GM21576 (cell line): ENCODE data around the gene LTBP1.
"Not testable (repeated sequence)": the region's sequence is repeated elsewhere in the genome, so short reads cannot be mapped to it uniquely, and the experiment has no call there.

Experiments used
- ATAC-seq: cut with Tn5 transposase; IDR thresholded peaks from one replicate; pipeline ENCODE4 v1.9.1; 2021; ENCODE audit warnings: mild to moderate bottlenecking, moderate library complexity; ENCODE audit not compliant: unreplicated experiment

LTBP1 gene

DNA sequence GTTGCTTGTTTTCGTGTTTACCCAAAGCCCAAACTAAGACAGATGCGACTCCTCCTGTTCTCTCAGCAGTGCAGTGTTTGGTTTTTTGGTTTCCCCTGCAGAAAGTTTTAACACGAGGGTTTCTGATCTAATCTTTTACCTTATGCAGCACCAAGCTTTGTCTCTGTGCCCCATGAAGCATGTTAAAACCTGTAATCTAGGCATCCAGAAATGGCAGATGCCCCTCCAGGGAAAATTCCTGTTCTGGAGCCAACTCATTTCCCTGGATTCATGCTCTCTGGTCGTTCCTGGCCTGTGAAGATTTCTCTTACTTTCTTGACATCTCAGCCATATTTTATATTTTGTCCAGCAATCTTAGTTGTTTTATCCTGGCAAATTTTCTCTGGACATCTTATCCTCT, 91.5 kb downstream of the LTBP1 start:
- ATAC-seq: no peak

DNA sequence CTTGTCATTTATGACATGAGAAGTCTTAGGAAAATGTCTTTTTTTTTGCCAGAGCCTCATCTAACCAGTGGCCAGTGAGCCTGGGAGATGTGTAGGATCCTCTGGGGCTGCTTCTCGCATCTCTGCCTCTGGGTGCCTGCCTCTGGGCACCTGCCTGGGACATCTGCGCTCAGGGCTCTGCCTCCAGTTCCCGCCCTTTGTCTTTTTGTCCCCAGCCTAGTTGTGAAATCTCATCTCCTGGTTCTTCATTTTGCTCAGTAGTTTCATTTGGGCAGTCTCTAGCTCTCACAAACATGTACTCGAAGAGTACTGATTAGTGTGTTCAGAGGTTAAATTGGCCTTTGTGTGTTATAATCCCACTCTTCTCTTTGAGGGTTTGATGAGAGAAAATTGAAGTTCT, 92.0 kb downstream of the LTBP1 start:
- no peak for ATAC-seq

- no peak for ATAC-seq
Observed at GRCh38 chr2:33040541-33040940, 93.8 kb downstream of the LTBP1 start.

GRCh38 chr2:33042265-33042664, 95.5 kb downstream of the LTBP1 start:
- ATAC-seq: no peak

- no peak for ATAC-seq
Observed at GRCh38 chr2:33042819-33043218, 96.1 kb downstream of the LTBP1 start.

- no peak for ATAC-seq
Observed at GRCh38 chr2:33047939-33048338, 101.2 kb downstream of the LTBP1 start.

- ATAC-seq: no peak
Observed at GRCh38 chr2:33051586-33052360, 105.0 kb downstream of the LTBP1 start.

DNA sequence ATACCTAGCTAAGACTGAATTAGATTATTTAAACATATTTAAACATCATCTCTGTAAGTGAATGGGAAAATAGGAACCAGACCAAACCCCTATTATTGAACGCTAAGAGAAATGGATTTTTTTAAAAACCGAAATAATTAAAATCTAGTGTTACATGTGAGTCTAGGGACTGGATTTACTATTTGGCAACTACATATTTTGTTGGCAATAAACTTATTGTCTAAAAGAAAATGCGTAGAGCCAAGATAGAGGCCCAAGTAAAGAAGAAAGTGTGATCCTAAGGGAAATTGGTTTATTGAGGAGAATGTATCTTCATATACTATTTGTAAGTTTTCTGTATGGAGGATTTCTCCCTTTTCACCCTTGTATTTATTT, 105.6 kb downstream of the LTBP1 start:
- no peak for ATAC-seq

- not testable (repeated sequence) for ATAC-seq
Observed at GRCh38 chr2:33052795-33053194, 106.0 kb downstream of the LTBP1 start.

DNA sequence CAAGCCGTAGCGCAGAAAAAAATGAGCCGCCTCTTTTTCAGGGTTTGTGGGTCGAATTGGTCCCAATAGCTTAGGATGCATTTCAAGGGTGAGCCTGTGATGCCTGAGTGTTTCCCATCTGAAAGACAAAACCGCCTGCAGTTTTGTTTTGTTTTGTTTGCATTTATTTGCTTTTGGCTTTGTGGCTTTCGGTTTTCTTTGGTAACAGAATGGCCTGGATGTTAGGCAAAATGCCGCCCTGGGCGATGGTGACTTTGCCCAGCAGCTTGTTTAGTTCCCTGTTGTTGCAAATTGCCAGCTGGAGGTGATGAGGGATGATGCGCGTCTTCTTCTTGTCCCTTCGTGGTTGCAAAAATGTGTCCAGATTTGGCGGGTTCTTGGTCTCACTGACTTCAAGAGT, 109.4 kb downstream of the LTBP1 start:
- no peak for ATAC-seq

GRCh38 chr2:33057307-33058028, 110.7 kb downstream of the LTBP1 start:
- not testable (repeated sequence) for ATAC-seq

DNA sequence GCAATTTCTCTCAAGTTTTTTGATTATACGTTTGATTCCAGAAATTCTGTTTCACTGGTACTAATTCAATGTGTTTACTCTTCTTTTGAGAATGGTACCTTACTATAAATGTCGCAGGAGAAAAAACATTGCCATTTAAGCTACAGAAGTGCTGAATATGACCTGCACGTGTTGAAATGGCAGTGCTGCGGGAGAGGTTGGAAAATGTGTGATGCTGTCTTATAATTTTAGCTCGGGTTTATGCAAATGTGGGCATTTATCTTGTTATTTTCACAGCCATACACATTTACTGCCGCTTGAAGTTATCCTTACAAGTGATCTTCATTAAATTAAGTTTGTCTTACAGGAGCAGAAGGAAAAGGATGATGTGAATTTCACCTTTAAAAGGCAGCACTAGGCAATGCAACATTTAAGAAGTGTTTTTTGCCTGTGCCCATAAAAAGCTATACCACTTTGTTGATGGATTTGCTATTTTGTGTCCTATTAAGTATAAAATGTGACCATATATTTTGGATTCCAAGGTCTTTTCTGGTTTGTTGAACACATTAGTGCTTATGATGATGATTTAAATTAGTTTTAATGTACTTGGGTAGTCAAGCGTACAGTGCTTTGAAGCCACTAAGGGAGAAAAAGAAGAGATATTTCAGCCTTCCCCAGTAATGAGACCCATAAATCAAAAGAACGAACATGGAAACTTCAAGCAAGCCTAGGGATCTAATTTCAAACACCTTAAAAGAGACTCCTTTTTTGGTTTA, 112.1 kb downstream of the LTBP1 start:
- ATAC-seq: no peak

- no peak for ATAC-seq
Observed at GRCh38 chr2:33059471-33060156, 112.9 kb downstream of the LTBP1 start.

DNA sequence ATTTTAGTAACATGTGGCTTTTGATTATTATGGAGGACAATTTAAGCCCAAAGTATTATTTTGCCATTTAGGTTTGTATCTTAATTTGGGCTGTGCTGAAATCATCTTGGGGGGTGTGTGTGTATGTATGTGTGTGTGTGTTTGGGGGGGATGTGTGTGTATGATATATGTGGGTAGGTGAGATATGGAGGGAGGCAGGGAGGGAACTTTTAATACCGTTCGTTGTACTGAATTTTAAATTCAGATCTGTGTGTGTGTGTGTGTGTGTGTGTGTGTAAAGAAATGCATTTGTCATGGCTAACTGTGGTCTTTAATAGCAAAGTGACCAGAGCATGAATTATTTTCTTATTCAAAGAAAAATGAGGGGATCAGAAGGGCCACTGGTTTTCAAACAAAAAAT, 113.7 kb downstream of the LTBP1 start:
- no peak for ATAC-seq

GRCh38 chr2:33062665-33063250, 116.0 kb downstream of the LTBP1 start:
- no peak for ATAC-seq

GRCh38 chr2:33064349-33064801, 117.6 kb downstream of the LTBP1 start:
- no peak for ATAC-seq

GRCh38 chr2:33067598-33067997, 120.8 kb downstream of the LTBP1 start:
- ATAC-seq: no peak

GRCh38 chr2:33068261-33068660, 121.5 kb downstream of the LTBP1 start:
- no peak for ATAC-seq

DNA sequence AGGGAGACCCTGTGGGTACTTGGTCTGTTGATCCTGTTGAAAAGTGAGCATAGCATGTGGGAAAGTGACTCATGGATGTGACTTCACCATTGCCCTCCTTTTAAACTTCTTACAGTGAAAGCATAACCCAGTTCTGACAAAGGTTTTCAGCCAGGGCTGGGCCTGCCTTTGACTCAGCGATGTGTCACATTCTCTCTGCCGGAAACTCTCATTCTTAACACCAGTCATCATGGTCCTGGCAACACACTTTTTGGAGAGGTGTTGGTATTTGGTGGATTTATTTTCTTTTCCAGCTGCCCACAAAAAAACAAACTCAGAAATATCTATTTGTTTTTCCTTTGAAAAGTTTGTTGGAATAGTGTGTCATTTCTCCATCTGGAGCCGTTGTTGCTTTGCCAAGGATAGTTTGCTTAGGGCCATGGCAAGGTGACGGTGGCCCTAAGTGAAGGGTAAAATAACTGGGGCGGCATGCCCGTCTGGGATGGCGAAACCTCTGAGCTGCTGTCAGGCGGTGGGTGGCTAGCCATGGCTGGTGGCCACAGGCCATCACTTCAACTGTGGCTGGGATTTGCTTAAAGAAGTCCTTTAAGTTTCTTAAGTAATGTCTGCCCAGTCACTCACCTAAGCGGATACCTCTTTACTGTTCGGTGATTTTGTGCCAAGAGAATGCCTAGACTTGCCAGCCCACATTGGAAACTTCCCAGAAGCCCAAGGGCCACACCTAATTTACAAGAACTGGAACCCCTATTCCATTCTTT, 123.3 kb downstream of the LTBP1 start:
- ATAC-seq: no peak

- ATAC-seq: no peak
Observed at GRCh38 chr2:33071591-33071990, 124.8 kb downstream of the LTBP1 start.
